OCI-LY1 (cell line): ENCODE measurements around the gene N4BP2L2.

Experiments
- EZH2 ChIP-seq: fragments of 200-600 bp; sonication (generic), shearing (Covaris generic); IDR thresholded peaks from 2 replicates; pipeline ENCODE4 v1.8.0; 2017; ENCODE audit warnings: borderline replicate concordance, mixed run types, mild to moderate bottlenecking, antibody characterized with exemption, low read length, moderate library complexity, mixed read lengths
- TF ChIP-seq, protein P1 (sequence below): fragments of 200-600 bp; sonication (generic), shearing (Covaris generic); IDR thresholded peaks from 2 replicates; pipeline ENCODE4 v1.5.1; 2017; ENCODE audit warnings: mild to moderate bottlenecking, antibody characterized with exemption, low read length, moderate library complexity, mixed read lengths

DNA sequence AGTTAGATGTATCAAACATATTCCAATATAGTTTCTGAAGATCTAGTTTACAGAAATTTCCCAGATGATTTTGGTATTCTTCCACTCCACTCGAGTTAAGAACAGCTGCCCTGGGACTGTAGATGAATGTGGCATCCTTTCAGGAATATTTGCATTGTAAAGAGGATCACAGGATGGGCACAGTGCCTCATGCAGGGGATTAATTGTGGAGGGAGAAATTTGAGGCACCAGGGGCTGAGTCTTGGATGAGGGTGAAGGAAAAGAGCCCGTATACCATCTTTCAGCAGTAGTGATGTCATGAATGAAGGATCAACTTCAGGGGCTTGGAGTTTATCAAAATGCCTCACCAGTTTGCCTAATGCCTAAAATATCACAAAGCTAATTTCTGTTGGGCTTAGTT, 43.7 kb upstream of the N4BP2L2 start:
- TF ChIP-seq, protein P1, sequence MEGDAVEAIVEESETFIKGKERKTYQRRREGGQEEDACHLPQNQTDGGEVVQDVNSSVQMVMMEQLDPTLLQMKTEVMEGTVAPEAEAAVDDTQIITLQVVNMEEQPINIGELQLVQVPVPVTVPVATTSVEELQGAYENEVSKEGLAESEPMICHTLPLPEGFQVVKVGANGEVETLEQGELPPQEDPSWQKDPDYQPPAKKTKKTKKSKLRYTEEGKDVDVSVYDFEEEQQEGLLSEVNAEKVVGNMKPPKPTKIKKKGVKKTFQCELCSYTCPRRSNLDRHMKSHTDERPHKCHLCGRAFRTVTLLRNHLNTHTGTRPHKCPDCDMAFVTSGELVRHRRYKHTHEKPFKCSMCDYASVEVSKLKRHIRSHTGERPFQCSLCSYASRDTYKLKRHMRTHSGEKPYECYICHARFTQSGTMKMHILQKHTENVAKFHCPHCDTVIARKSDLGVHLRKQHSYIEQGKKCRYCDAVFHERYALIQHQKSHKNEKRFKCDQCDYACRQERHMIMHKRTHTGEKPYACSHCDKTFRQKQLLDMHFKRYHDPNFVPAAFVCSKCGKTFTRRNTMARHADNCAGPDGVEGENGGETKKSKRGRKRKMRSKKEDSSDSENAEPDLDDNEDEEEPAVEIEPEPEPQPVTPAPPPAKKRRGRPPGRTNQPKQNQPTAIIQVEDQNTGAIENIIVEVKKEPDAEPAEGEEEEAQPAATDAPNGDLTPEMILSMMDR: no peak
- TF ChIP-seq EZH2: no peak
